ENCODE results near the gene MYO16. TPM values are rescaled to one million over a fixed set of nuclear protein-coding genes. Genes with fewer than 3 reads are reported as not detected.

The MYO16 gene
- total and polyA plus RNA-seq, 7 donors: under 0.01 to 0.33 (median 0.28) TPM; not detected in 2

DNA sequence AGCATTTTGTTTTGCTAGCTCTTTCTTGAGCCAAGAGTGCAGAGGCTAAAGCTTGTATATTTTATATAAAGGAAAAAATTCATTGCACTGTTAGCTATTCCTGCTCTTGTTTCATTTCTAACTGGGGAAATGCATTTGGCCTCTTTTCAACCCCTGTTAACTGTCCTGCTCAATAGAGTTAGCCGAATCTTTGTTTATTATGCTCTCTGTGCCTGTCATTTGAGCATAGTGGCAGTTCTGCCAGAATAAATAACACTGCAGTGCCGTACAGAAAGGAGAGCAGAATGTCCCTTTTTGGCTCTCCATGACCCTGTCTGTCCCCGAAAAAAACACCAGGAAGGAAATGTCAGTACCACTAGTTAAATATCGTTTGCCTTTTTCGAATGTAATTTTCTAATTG, 350.8 kb downstream of the MYO16 start:
- Histone ChIP-seq H3K27ac (no peak overlapping the region), H3K4me1 (peaks cover 0 to 8% (median 2%) of the 10 kb centered on the region in 4 donors), H3K27me3 (no peaks in the 10 kb centered on the region), H3K9me3 (no peaks in the 10 kb centered on the region), H3K4me3 (no peak overlapping the region), H3K36me3 (no peaks in the 10 kb centered on the region)
- TF ChIP-seq POLR2A (IDR thresholded peaks at IDR 0.05): no peak
- intact Hi-C loops (cut with DNase I): no loop called here
- WGBS, 2 donors: 23 to 28% methylated on average over 5 of the region's 5 CpGs
- DNase-seq: no peak

DNA sequence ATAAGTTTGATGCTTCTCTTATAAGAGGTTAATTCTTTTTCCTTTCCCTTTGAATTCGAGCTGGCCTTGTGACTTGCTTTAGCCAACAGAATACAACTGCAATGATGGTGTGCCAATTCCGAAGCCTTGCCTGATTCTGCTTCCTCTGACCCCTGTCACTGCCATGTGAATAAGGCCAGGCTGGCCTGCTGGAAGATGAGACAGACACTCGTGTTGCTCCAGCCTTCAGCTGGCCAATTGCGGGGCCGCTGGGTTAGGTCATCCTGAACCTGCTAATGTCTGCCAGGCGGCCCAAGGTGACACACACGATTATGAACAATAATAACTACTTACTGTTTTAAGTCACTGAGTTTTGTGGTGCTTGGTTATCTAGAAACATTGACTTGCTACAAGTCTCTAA, 352.0 kb downstream of the MYO16 start:
- WGBS, 2 donors: 79 to 87% methylated on average over 7 of the region's 7 CpGs
- H3K27me3 ChIP-seq: no peaks in the 10 kb centered on the region
- TF ChIP-seq POLR2AphosphoS5 (IDR thresholded peaks at IDR 0.05) (no peak), POLR2A (IDR thresholded peaks at IDR 0.05) (no peak), EP300 (IDR thresholded peaks at IDR 0.05) (no peak)
- TF ChIP-seq, protein P1, sequence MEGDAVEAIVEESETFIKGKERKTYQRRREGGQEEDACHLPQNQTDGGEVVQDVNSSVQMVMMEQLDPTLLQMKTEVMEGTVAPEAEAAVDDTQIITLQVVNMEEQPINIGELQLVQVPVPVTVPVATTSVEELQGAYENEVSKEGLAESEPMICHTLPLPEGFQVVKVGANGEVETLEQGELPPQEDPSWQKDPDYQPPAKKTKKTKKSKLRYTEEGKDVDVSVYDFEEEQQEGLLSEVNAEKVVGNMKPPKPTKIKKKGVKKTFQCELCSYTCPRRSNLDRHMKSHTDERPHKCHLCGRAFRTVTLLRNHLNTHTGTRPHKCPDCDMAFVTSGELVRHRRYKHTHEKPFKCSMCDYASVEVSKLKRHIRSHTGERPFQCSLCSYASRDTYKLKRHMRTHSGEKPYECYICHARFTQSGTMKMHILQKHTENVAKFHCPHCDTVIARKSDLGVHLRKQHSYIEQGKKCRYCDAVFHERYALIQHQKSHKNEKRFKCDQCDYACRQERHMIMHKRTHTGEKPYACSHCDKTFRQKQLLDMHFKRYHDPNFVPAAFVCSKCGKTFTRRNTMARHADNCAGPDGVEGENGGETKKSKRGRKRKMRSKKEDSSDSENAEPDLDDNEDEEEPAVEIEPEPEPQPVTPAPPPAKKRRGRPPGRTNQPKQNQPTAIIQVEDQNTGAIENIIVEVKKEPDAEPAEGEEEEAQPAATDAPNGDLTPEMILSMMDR (IDR thresholded peaks at IDR 0.05): no peak
- no peak overlapping the region for H3K4me3 ChIP-seq
- intact Hi-C loops (cut with DNase I): no loop called here
- H3K4me1 ChIP-seq: peaks cover 0 to 8% (median 2%) of the 10 kb centered on the region in 4 donors
- no peak for DNase-seq
- no peaks in the 10 kb centered on the region for H3K9me3 ChIP-seq
- H3K36me3 ChIP-seq: no peaks in the 10 kb centered on the region
- H3K27ac ChIP-seq: no peak overlapping the region

GRCh38 chr13:108983273-108983672, 353.9 kb downstream of the MYO16 start:
- intact Hi-C loops (cut with DNase I): no loop called here
- Histone ChIP-seq H3K9me3 (no peaks in the 10 kb centered on the region), H3K27ac (no peak overlapping the region), H3K36me3 (no peaks in the 10 kb centered on the region), H3K4me1 (peaks cover 0 to 8% (median 2%) of the 10 kb centered on the region in 4 donors), H3K4me3 (no peak overlapping the region), H3K27me3 (no peaks in the 10 kb centered on the region)
- no peak for DNase-seq
- TF ChIP-seq, protein P1 (IDR thresholded peaks at IDR 0.05): no peak
- TF ChIP-seq POLR2A (IDR thresholded peaks at IDR 0.05) (no peak), POLR2AphosphoS5 (IDR thresholded peaks at IDR 0.05) (no peak), EP300 (IDR thresholded peaks at IDR 0.05) (no peak)
- 90% methylated on average over 6 of the region's 6 CpGs for WGBS, 2 donors

GRCh38 chr13:108984251-108984920, 355.0 kb downstream of the MYO16 start:
- H3K4me1 ChIP-seq: peaks cover 0 to 8% (median 2%) of the 10 kb centered on the region in 4 donors
- no peaks in the 10 kb centered on the region for H3K9me3 ChIP-seq
- WGBS, 2 donors: 79 to 91% methylated on average over 7 of the region's 7 CpGs
- no peak for DNase-seq
- H3K36me3 ChIP-seq: no peaks in the 10 kb centered on the region
- H3K27ac ChIP-seq: no peak overlapping the region
- intact Hi-C loops (cut with DNase I): no loop called here
- no peak for TF ChIP-seq POLR2A (IDR thresholded peaks at IDR 0.05)
- TF ChIP-seq, protein P1 (IDR thresholded peaks at IDR 0.05): no peak
- no peak for TF ChIP-seq EP300 (IDR thresholded peaks at IDR 0.05)
- TF ChIP-seq POLR2AphosphoS5 (IDR thresholded peaks at IDR 0.05): no peak
- no peaks in the 10 kb centered on the region for H3K27me3 ChIP-seq
- H3K4me3 ChIP-seq: no peak overlapping the region

DNA sequence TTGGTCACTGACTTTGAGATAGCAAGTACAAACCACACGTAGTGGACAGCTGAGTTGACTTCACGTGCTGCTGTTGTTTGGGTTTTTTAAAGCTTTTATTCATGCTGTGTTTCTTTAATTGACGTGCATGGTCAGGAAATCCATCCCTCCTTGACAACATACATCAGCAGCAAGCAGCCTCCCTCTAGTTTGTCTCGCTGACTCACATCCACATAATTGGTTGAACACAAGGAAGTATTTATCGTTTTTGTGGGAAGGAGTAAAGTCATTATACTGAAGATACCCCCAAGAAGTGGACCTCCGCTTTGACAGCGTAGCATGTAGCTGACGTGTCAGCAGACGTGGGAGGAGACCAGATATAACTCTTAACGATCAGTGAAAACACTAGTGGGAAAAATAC, 355.8 kb downstream of the MYO16 start:
- TF ChIP-seq POLR2AphosphoS5 (IDR thresholded peaks at IDR 0.05): no peak
- no peak for TF ChIP-seq EP300 (IDR thresholded peaks at IDR 0.05)
- TF ChIP-seq, protein P1 (IDR thresholded peaks at IDR 0.05): no peak
- no peak for TF ChIP-seq POLR2A (IDR thresholded peaks at IDR 0.05)
- H3K4me3 ChIP-seq: no peak overlapping the region
- no peaks in the 10 kb centered on the region for H3K36me3 ChIP-seq
- 85 to 91% methylated on average over 10 of the region's 10 CpGs for WGBS, 2 donors
- intact Hi-C loops (cut with DNase I): no loop called here
- H3K27me3 ChIP-seq: no peaks in the 10 kb centered on the region
- H3K27ac ChIP-seq: no peak overlapping the region
- no peaks in the 10 kb centered on the region for H3K9me3 ChIP-seq
- H3K4me1 ChIP-seq: peaks cover 0 to 5% (median under 1%) of the 10 kb centered on the region in 4 donors
- no peak for DNase-seq
